GM18951 (cell line): ENCODE measurements around the gene SPINT1.
A peak's percentile ranks its signal among the peaks of the same experiment; 100 is the strongest.

Source experiments
- POLR2A ChIP-seq: IDR thresholded peaks from 4 replicates; pipeline ENCODE4 v1.6.1; 2011; ENCODE audit warnings: mild to moderate bottlenecking; ENCODE audit not compliant: insufficient read length, insufficient read depth; ENCODE audit errors: extremely low read depth
- in situ Hi-C: fragments of 300-500 bp; cut with MboI; formaldehyde crosslinking; loops from one replicate; pipeline ENCODE4 v1.12.0; 2022; ENCODE audit warnings: low sequenced_read_pairs, mixed read lengths, inconsistent platforms; ENCODE audit not compliant: unreplicated experiment

SPINT1 gene

DNA sequence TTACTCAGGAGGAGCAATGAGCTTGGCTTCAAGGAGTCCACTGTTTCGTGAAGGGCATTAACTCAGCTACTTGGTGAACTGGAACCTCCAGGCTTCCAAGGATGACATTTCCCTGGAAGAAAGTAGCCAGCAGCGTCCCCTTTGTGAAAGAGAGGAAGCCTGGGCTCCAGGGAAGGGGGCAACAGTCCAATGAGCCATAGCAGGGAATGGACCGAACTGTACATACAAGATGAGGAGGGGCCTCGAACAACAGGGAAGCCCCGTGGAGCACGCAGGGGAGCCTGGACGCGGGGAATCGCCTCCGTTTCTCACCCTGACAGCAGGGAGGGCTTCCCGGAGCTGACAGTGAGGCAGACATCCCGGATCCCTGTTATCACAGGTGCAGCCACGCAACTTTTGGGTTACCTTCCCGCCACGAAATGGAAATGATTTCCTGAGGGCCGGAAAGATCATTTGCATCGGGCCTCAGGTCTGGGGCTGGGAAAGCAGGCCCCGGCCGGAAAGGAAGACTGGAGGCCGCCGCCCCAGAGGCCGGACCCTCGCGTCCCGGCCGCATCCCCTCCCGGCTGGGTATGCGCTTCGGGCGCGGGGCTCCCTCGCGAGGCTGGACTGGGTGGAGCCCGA lies 475 bp upstream of the SPINT1 start:
- TF ChIP-seq POLR2A = no peak
- in situ Hi-C loops = no loop called here

- in situ Hi-C loops = no loop called here
- TF ChIP-seq POLR2A = no peak
Observed at GRCh38 chr15:40844696-40845030, 815 bp downstream of the SPINT1 start.

DNA sequence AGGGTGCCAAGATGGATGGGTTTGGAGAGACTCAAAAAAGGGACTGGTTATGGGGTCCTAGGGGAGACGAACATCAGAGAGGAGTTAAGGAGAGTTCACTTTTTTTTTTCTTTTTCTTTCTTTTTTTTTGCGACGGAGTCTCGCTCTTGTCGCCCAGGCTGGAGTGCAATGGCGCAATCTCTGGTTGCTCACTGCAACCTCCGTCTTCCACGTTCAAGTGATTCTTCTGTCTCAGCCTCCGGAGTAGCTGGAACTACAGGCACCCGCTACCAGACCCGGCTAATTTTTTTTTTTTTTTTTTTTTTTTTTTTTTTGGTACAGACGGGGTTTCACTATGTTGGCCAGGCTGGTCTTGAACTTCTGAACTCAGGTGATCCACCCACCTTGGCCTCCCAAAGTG lies 1.2 kb downstream of the SPINT1 start:
- in situ Hi-C loops = no loop called here
- no peak for TF ChIP-seq POLR2A

DNA sequence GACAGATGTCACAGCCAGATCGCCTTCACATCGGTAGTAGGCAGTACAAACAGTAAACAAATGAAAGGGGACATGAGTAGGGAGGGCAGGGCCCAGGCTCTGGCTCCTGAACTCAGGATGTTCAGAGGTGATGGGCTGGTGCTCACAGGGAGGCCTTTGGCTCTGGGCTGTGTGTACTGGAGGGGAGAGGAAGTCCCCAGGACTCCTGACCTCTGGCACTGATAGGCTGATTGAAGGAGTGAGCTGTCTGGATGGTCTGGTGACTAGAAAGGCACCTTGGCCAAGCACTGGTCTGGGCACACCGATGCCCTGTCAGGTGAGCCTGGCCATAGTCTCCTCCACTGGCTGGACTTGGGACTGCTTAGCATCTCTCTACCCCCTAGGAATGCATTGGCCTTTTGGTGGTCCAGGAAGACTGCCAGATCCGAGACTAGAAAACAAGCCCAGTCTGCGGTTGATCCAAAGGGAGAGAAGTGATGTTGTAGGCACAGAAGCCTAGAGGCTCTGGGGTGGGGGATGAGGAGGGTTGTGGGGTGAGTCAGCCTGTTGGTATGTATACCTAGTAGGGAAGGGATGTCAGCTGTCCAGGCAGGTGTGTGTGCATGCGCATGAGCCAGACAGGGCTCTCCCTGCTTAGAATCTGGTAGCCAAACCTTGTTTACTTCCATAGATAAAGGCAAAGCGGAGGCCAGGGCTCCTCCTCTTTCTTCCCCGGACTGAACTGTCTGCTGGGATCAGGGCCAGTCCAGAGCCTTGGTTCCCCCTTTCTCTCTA lies 1.9 kb downstream of the SPINT1 start:
- in situ Hi-C loops = no loop called here
- no peak for TF ChIP-seq POLR2A

DNA sequence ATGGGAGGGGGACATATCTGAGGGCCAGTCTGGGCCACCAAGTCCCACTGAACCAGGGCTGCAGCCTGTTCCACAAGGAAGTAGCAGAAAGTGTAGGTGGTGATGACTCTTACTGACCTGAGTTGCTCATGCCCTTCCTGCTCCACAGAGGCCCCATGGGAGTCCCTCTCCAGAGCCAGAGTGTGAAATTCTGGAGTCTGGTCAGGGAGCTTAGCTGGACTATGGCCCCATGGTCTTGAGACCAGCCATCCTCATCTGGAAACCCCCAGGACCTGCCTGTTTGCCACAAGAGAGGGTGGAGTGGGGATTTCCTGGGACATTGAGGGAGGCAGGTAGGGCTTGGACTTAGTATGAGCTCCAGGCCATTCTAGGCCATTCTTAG lies 3.0 kb downstream of the SPINT1 start:
- TF ChIP-seq POLR2A = no peak
- in situ Hi-C loops = no loop called here

GRCh38 chr15:40847223-40847961 lies 3.5 kb downstream of the SPINT1 start:
- peak; percentile 37 for TF ChIP-seq POLR2A
- in situ Hi-C loops = no loop called here

GRCh38 chr15:40850576-40851112 lies 6.8 kb downstream of the SPINT1 start:
- no peak for TF ChIP-seq POLR2A
- in situ Hi-C loops = loop anchor here (5.0 kb wide), 1 partner anchor 42 kb away; the partner anchor contains the start of gene VPS18

DNA sequence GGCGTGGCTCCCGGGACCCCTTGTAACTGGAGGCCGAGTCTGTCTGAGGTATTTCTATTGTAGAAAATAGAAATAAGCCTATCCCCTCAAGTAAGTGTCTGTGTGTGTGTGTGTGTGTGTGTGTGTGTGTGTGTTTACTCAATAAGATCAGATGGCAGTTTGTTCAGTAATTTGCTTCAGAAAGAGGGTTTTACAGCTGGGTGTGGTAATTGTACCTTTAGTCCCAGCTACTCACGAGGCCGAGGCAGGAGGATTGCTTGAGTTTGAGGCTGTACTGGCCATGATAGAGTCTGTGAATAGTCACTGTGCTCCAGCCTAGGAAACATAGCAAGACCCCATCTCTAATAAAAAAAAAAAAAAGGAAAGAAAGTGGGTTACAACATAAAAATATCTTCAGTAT lies 8.7 kb downstream of the SPINT1 start:
- in situ Hi-C loops = loop anchor here (5.0 kb wide), 1 partner anchor 40 kb away; the partner anchor contains the start of gene VPS18
- no peak for TF ChIP-seq POLR2A

DNA sequence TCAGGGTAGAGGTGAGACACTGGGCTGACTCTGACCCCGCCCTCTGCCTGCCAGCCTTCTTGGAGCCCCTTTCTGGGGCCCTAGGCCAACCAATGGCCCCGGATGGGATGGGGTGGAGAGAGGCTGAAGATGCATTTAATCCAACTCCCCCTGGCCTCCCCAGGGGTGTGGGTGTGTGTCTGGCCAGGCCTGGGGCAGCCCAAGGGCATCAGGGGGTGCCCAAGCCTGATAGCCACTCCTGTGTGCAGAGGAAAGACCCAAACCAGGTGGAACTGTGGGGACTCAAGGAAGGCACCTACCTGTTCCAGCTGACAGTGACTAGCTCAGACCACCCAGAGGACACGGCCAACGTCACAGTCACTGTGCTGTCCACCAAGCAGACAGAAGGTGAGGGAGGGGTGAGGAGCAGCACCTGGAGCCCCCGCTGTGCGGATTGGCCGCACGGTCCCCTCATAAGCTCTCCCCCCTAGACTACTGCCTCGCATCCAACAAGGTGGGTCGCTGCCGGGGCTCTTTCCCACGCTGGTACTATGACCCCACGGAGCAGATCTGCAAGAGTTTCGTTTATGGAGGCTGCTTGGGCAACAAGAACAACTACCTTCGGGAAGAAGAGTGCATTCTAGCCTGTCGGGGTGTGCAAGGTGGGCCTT lies 9.5 kb downstream of the SPINT1 start:
- no peak for TF ChIP-seq POLR2A
- in situ Hi-C loops = loop anchor here (5.0 kb wide), 1 partner anchor 39 kb away; the partner anchor contains the start of gene VPS18

DNA sequence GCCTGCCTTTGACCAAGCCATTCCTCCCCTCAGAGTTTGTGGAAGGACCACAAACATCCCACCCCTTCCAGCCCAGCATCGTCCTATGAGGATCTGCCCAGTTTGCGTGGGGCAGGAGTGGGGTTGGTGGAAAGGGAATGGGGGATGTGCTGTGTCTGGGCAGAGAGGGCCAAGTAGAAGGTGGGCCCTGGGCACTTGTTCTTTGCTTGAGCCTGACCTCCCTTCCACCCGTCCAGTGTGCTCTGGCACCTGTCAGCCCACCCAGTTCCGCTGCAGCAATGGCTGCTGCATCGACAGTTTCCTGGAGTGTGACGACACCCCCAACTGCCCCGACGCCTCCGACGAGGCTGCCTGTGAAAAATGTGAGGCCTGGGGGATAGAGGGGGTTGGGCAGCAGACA lies 10.3 kb downstream of the SPINT1 start:
- in situ Hi-C loops = loop anchor here (5.0 kb wide), 1 partner anchor 38 kb away; the partner anchor contains the start of gene VPS18
- no peak for TF ChIP-seq POLR2A

DNA sequence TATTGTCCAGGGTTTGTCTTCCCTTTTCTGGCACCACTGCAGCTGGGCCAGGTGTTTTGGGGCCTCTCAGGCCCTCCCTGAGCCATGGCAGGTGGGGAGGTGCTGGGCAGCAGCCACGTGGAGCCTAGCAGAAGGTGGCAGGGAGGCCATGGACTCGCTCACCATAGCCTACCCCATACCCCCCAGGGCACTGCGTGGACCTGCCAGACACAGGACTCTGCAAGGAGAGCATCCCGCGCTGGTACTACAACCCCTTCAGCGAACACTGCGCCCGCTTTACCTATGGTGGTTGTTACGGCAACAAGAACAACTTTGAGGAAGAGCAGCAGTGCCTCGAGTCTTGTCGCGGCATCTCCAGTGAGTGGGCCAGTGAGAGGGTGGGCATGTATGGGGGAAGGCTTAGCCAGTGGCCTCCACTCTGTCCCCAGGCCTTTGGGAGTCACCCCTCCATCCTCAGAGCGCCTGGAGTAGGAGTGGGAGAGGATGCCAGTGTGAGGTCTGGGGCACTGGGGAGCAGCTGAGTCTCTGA lies 11.9 kb downstream of the SPINT1 start:
- in situ Hi-C loops = no loop called here
- TF ChIP-seq POLR2A = no peak

GRCh38 chr15:40856746-40857145 lies 12.9 kb downstream of the SPINT1 start:
- in situ Hi-C loops = no loop called here
- no peak for TF ChIP-seq POLR2A

GRCh38 chr15:40857601-40858341 lies 13.9 kb downstream of the SPINT1 start:
- no peak for TF ChIP-seq POLR2A
- in situ Hi-C loops = no loop called here
